T-cell (primary cell): ENCODE data around the gene TRMT11. TPM values are rescaled to one million over a fixed set of nuclear protein-coding genes. Genes with fewer than 3 reads are reported as not detected.

Source experiments
- ATAC-seq, 4 experiments: fragments of 200-7000 bp in 3 of 4; fragments of 150-1000 bp in 1 of 4; cut with Tn5 transposase; replicated peaks in 1 of 4; 1 replicate in 3 of 4; 2 replicates in 1 of 4; pipeline ENCODE4 v1.10.0; 2021; ENCODE audit warnings: moderate library complexity in 3 of 4, mild to moderate bottlenecking in 2 of 4, moderate number of reproducible peaks in 1 of 4
- CTCF ChIA-PET, 2 donors: fragments of 300-600 bp; sonication (Branson Sonifier 250); formaldehyde crosslinking; loops; one replicate each; lab custom pipeline; 2022; ENCODE audit warnings: antibody characterized with exemption in 2 of 2; lab: Charles Lee
- POLR2A ChIA-PET, 2 donors: fragments of 300-600 bp; sonication (Branson Sonifier 250); formaldehyde crosslinking; loops; one replicate each; lab custom pipeline; 2022; ENCODE audit warnings: antibody characterized with exemption in 2 of 2; lab: Charles Lee
- DNase-seq, 35 experiments: peaks; one replicate each; pipeline versions ENCODE4 v3.0.0 to v3.0.0-alpha.2; 2013 to 2023
- H3K27ac ChIP-seq: one replicate; pipeline ENCODE4 v1.5.1; 2013; ENCODE audit warnings: low read length
- H3K27me3 ChIP-seq, 2 experiments: replicated peaks in 1 of 2; 1 replicate in 1 of 2; 2 replicates in 1 of 2; pipeline versions ENCODE4 v1.6.1 to v1.7.0; 2013; ENCODE audit warnings: low read length in 1 of 2, mixed read lengths in 1 of 2; ENCODE audit not compliant: control insufficient read depth in 2 of 2, insufficient read depth in 2 of 2; ENCODE audit errors: extremely low read depth in 1 of 2
- H3K36me3 ChIP-seq, 2 donors: 1 replicate in 1 of 2; 2 replicates in 1 of 2; pipeline versions ENCODE4 v1.6.1 to v1.7.0; 2013; ENCODE audit warnings: low read length in 1 of 2; ENCODE audit not compliant: control insufficient read depth in 2 of 2, insufficient read depth in 1 of 2; ENCODE audit errors: extremely low read depth in 1 of 2
- H3K4me1 ChIP-seq, 2 experiments: 1 replicate in 1 of 2; 2 replicates in 1 of 2; pipeline versions ENCODE4 v1.6.1 to v1.7.0; 2013; ENCODE audit warnings: low read length in 2 of 2, mixed read lengths in 1 of 2; ENCODE audit not compliant: insufficient read depth in 2 of 2, control insufficient read depth in 1 of 2; ENCODE audit errors: extremely low read depth in 1 of 2
- H3K4me3 ChIP-seq, 2 donors: 1 replicate in 1 of 2; 2 replicates in 1 of 2; pipeline versions ENCODE4 v1.5.1 to v1.7.0; 2013; ENCODE audit warnings: mild to moderate bottlenecking in 2 of 2, low read length in 1 of 2, moderate library complexity in 1 of 2; ENCODE audit not compliant: control insufficient read depth in 1 of 2; ENCODE audit errors: extremely low read depth in 1 of 2
- H3K9me3 ChIP-seq: 2 replicates; pipeline ENCODE4 v1.7.0; 2013
- H3K27ac Mint-ChIP-seq, 2 donors: one replicate each; pipeline ENCODE4 v1.8.0; 2020 to 2021; ENCODE audit warnings: mild to moderate bottlenecking in 2 of 2, mixed read lengths in 2 of 2
- H3K27me3 Mint-ChIP-seq, 2 donors: one replicate each; pipeline ENCODE4 v1.8.0; 2021 to 2022; ENCODE audit warnings: mixed read lengths in 2 of 2
- H3K36me3 Mint-ChIP-seq: one replicate; pipeline ENCODE4 v1.8.0; 2021; ENCODE audit warnings: mixed read lengths
- H3K4me1 Mint-ChIP-seq, 3 donors: one replicate each; pipeline ENCODE4 v1.8.0; 2020 to 2022; ENCODE audit warnings: mixed read lengths in 3 of 3, mild to moderate bottlenecking in 1 of 3
- H3K4me3 Mint-ChIP-seq, 3 donors: one replicate each; pipeline ENCODE4 v1.8.0; 2020 to 2022; ENCODE audit warnings: mild to moderate bottlenecking in 3 of 3, mixed read lengths in 3 of 3, moderate library complexity in 3 of 3
- H3K9me3 Mint-ChIP-seq, 3 donors: one replicate each; pipeline ENCODE4 v1.8.0; 2020 to 2022; ENCODE audit warnings: mixed read lengths in 3 of 3
- WGBS: methylation state at CpG from one replicate; pipeline ENCODE4 v1.1.5; 2013; ENCODE audit warnings: missing lambda C conversion rate; ENCODE audit not compliant: insufficient coverage; 5-methylcytosine and 5-hydroxymethylcytosine counted together
- total RNA-seq, 35 experiments: library from RNA in 6 of 35; stranded (reverse) in 6 of 35; fragments of 120-200 nt in 1 of 35; gene quantifications; one replicate each; pipeline versions ENCODE4 v1.2.1 to v1.2.4 and lab custom pipeline; 2013 to 2026

Gene TRMT11
- total RNA-seq, 5 donors from 2014 or later (not counting 1 experiment from before 2014, with no cell fraction given) = 14.2 to 30.3 (median 21.6) TPM

- Histone ChIP-seq H3K4me1 (no peaks in the 10 kb centered on the region), H3K4me3 (no peak overlapping the region), H3K36me3 (peaks cover 0 to 21% of the 10 kb centered on the region in 2 donors), H3K27me3 (no peaks in the 10 kb centered on the region), H3K27ac (no peak overlapping the region), H3K9me3 (no peaks in the 10 kb centered on the region)
- Mint-ChIP-seq H3K27me3 (no peaks in the 10 kb centered on the region), H3K9me3 (no peaks in the 10 kb centered on the region), H3K36me3 (peaks cover 58% of the 10 kb centered on the region), H3K4me3 (no peak overlapping the region), H3K4me1 (no peaks in the 10 kb centered on the region), H3K27ac (no peak overlapping the region)
- DNase-seq (no peak), ATAC-seq (no peak)
- POLR2A ChIA-PET = no interaction called here
- WGBS = no CpG with 5 or more reads among the region's 2 CpGs
- CTCF ChIA-PET = no interaction called here
These were observed 39.7 kb downstream of the TRMT11 start for GRCh38 chr6:126026001-126026400.

DNA sequence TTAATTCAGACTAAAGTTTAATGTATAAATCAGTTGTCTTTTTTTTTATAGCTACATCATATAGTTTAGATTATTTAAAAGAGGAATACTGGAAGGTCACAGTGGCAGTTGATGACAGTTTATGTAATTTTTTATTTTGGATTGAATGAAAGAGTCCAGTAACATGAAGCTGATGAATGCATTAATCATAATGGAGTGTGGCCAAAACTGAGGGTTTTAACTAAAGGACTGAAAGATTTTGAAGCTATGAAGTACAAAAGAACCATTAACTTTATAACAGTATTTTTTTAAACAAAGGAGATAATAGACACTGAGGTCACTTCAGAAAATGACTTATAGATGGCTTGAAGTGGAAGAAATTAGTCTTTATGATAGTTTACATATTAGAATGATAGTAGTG, 41.3 kb downstream of the TRMT11 start:
- peaks cover 0 to 28% of the 10 kb centered on the region in 2 donors for H3K36me3 ChIP-seq
- no peak for ATAC-seq
- no peak for DNase-seq
- POLR2A ChIA-PET = no interaction called here
- H3K27ac Mint-ChIP-seq = no peak overlapping the region
- no peak overlapping the region for H3K4me3 Mint-ChIP-seq
- CTCF ChIA-PET = interaction anchor here in 1 of 2 donors (0.6 to 0.8 kb wide), 2 partner anchors 39 to 710 kb away, joined by 3 read pairs; no protein-coding TSS in a partner anchor
- peaks cover 0 to 15% (median 0%) of the 10 kb centered on the region in 3 donors for H3K4me1 Mint-ChIP-seq
- H3K27ac ChIP-seq = no peak overlapping the region
- no peaks in the 10 kb centered on the region for H3K9me3 Mint-ChIP-seq
- H3K27me3 Mint-ChIP-seq = no peaks in the 10 kb centered on the region
- H3K4me3 ChIP-seq = no peak overlapping the region
- peaks cover 55% of the 10 kb centered on the region for H3K36me3 Mint-ChIP-seq
- H3K9me3 ChIP-seq = no peaks in the 10 kb centered on the region
- H3K27me3 ChIP-seq = no peaks in the 10 kb centered on the region
- H3K4me1 ChIP-seq = no peaks in the 10 kb centered on the region

- WGBS = 100% methylated on average over 1 of the region's 2 CpGs
- Histone ChIP-seq H3K36me3 (peaks cover 0 to 22% of the 10 kb centered on the region in 2 donors), H3K9me3 (no peaks in the 10 kb centered on the region), H3K4me3 (no peak overlapping the region), H3K27ac (no peak overlapping the region), H3K4me1 (no peaks in the 10 kb centered on the region), H3K27me3 (no peaks in the 10 kb centered on the region)
- DNase-seq = no peak
- Mint-ChIP-seq H3K4me3 (no peak overlapping the region), H3K9me3 (no peaks in the 10 kb centered on the region), H3K36me3 (peaks cover 54% of the 10 kb centered on the region), H3K27ac (no peak overlapping the region), H3K4me1 (peaks cover 8 to 23% (median 9%) of the 10 kb centered on the region in 3 donors), H3K27me3 (no peaks in the 10 kb centered on the region)
- ATAC-seq = no peak
- ChIA-PET POLR2A (interaction anchor here in 1 of 2 donors (0.9 kb wide), 1 partner anchor 8 kb away, joined by 3 read pairs; no protein-coding TSS in a partner anchor), CTCF (no interaction called here)
These were observed 43.7 kb downstream of the TRMT11 start for GRCh38 chr6:126030045-126030444.

GRCh38 chr6:126033696-126034095, 47.4 kb downstream of the TRMT11 start:
- CTCF ChIA-PET = interaction anchor here in 1 of 2 donors (1.0 kb wide), 1 partner anchor 38 kb away, joined by 3 read pairs; no protein-coding TSS in a partner anchor
- POLR2A ChIA-PET = no interaction called here
- H3K4me3 Mint-ChIP-seq = no peak overlapping the region

GRCh38 chr6:126034656-126035055, 48.3 kb downstream of the TRMT11 start:
- H3K4me3 Mint-ChIP-seq = no peak overlapping the region
- H3K27ac Mint-ChIP-seq = no peak overlapping the region
- no peaks in the 10 kb centered on the region for H3K27me3 ChIP-seq
- ChIA-PET CTCF (no interaction called here), POLR2A (no interaction called here)
- peaks cover 8 to 23% (median 9%) of the 10 kb centered on the region in 3 donors for H3K4me1 Mint-ChIP-seq
- no peak overlapping the region for H3K27ac ChIP-seq
- WGBS = 97% methylated on average over 5 of the region's 6 CpGs
- no peaks in the 10 kb centered on the region for H3K4me1 ChIP-seq
- peaks cover 0 to 24% of the 10 kb centered on the region in 2 donors for H3K36me3 ChIP-seq
- H3K9me3 Mint-ChIP-seq = no peaks in the 10 kb centered on the region
- ATAC-seq (no peak), DNase-seq (no peak)
- peaks cover 66% of the 10 kb centered on the region for H3K36me3 Mint-ChIP-seq
- no peaks in the 10 kb centered on the region for H3K9me3 ChIP-seq
- no peaks in the 10 kb centered on the region for H3K27me3 Mint-ChIP-seq
- H3K4me3 ChIP-seq = no peak overlapping the region

More at GRCh38 chr6:126033696-126034095, 47.4 kb downstream of the TRMT11 start:
- Histone ChIP-seq H3K9me3 (no peaks in the 10 kb centered on the region), H3K36me3 (peaks cover 0 to 18% of the 10 kb centered on the region in 2 donors), H3K27ac (no peak overlapping the region), H3K27me3 (no peaks in the 10 kb centered on the region), H3K4me1 (no peaks in the 10 kb centered on the region), H3K4me3 (no peak overlapping the region)
- no peaks in the 10 kb centered on the region for H3K27me3 Mint-ChIP-seq
- H3K36me3 Mint-ChIP-seq = peaks cover 64% of the 10 kb centered on the region
- ATAC-seq = no peak
- DNase-seq = peak in 1 of 35 experiments; percentile 4
- 40% methylated on average over 2 of the region's 3 CpGs for WGBS
- H3K9me3 Mint-ChIP-seq = no peaks in the 10 kb centered on the region
- H3K4me1 Mint-ChIP-seq = peaks cover 8 to 23% (median 9%) of the 10 kb centered on the region in 3 donors
- no peak overlapping the region for H3K27ac Mint-ChIP-seq

GRCh38 chr6:126035764-126036163, 49.4 kb downstream of the TRMT11 start:
- WGBS = 90% methylated on average over 1 of the region's 2 CpGs
- Mint-ChIP-seq H3K4me1 (peaks cover 8 to 23% (median 9%) of the 10 kb centered on the region in 3 donors), H3K36me3 (peaks cover 66% of the 10 kb centered on the region), H3K4me3 (no peak overlapping the region), H3K27me3 (no peaks in the 10 kb centered on the region), H3K27ac (no peak overlapping the region), H3K9me3 (no peaks in the 10 kb centered on the region)
- POLR2A ChIA-PET = no interaction called here
- Histone ChIP-seq H3K9me3 (no peaks in the 10 kb centered on the region), H3K27me3 (no peaks in the 10 kb centered on the region), H3K27ac (no peak overlapping the region), H3K36me3 (peaks cover 0 to 26% of the 10 kb centered on the region in 2 donors), H3K4me1 (no peaks in the 10 kb centered on the region), H3K4me3 (no peak overlapping the region)
- CTCF ChIA-PET = interaction anchor here in 1 of 2 donors (0.6 kb wide), 1 partner anchor 853 kb away, joined by 3 read pairs; no protein-coding TSS in a partner anchor
- DNase-seq (no peak), ATAC-seq (no peak)
